Measurements from ENCODE around the gene NECTIN1. TPM values are rescaled to one million over a fixed set of nuclear protein-coding genes. Genes with fewer than 3 reads are reported as not detected.
"Not testable (repeated sequence)": the region's sequence is repeated elsewhere in the genome, so short reads cannot be mapped to it uniquely, and the experiment has no call there.

Gene NECTIN1
- total RNA-seq, 1 experiment from 2014 or later = 3.3 TPM

- no peak for DNase-seq (ENCODE audit: low read depth)
Measured at GRCh38 chr11:119619665-119620064, 109.3 kb downstream of the NECTIN1 start.

GRCh38 chr11:119618208-119618909, 110.6 kb downstream of the NECTIN1 start:
- DNase-seq (ENCODE audit: low read depth) = no peak

- no peak for DNase-seq (ENCODE audit: low read depth)
Measured at GRCh38 chr11:119617340-119617713, 111.7 kb downstream of the NECTIN1 start.

- DNase-seq (ENCODE audit: low read depth) = no peak
Measured at GRCh38 chr11:119616586-119617339, 112.2 kb downstream of the NECTIN1 start.

- DNase-seq (ENCODE audit: low read depth) = no peak
Measured at GRCh38 chr11:119615882-119616196, 113.2 kb downstream of the NECTIN1 start.

GRCh38 chr11:119615003-119615881, 113.8 kb downstream of the NECTIN1 start:
- peak; percentile 62 for DNase-seq (ENCODE audit: low read depth)

GRCh38 chr11:119614222-119615002, 114.6 kb downstream of the NECTIN1 start:
- no peak for DNase-seq (ENCODE audit: low read depth)

GRCh38 chr11:119612814-119613213, 116.2 kb downstream of the NECTIN1 start:
- no peak for DNase-seq (ENCODE audit: low read depth)

GRCh38 chr11:119610836-119611426, 118.1 kb downstream of the NECTIN1 start:
- DNase-seq (ENCODE audit: low read depth) = no peak

GRCh38 chr11:119608781-119609180, 120.2 kb downstream of the NECTIN1 start:
- DNase-seq (ENCODE audit: low read depth) = no peak

- no peak for DNase-seq (ENCODE audit: low read depth)
Measured at GRCh38 chr11:119608201-119608600, 120.8 kb downstream of the NECTIN1 start.

- DNase-seq (ENCODE audit: low read depth) = no peak
Measured at GRCh38 chr11:119607726-119608125, 121.3 kb downstream of the NECTIN1 start.

- no peak for DNase-seq (ENCODE audit: low read depth)
Measured at GRCh38 chr11:119605137-119605665, 123.8 kb downstream of the NECTIN1 start.

GRCh38 chr11:119602745-119603373, 126.1 kb downstream of the NECTIN1 start:
- no peak for DNase-seq (ENCODE audit: low read depth)

- DNase-seq (ENCODE audit: low read depth) = peak; percentile 11
Measured at GRCh38 chr11:119599864-119600541, 129.0 kb downstream of the NECTIN1 start.

- not testable (repeated sequence) for DNase-seq (ENCODE audit: low read depth)
Measured at GRCh38 chr11:119595941-119596340, 133.1 kb downstream of the NECTIN1 start.

GRCh38 chr11:119594639-119595249, 134.3 kb downstream of the NECTIN1 start:
- DNase-seq (ENCODE audit: low read depth) = peak; percentile 83

GRCh38 chr11:119593346-119593745, 135.7 kb downstream of the NECTIN1 start:
- DNase-seq (ENCODE audit: low read depth) = no peak

- DNase-seq (ENCODE audit: low read depth) = no peak
Measured at GRCh38 chr11:119592642-119593041, 136.4 kb downstream of the NECTIN1 start.
